ENCODE measurements around the gene PAFAH1B2. TPM values are rescaled to one million over a fixed set of nuclear protein-coding genes. Genes with fewer than 3 reads are reported as not detected.
"Not testable (repeated sequence)": the region's sequence is repeated elsewhere in the genome, so short reads cannot be mapped to it uniquely, and the experiment has no call there.

Gene PAFAH1B2
- total RNA-seq, 1 experiment from 2014 or later = 88.4 TPM

DNA sequence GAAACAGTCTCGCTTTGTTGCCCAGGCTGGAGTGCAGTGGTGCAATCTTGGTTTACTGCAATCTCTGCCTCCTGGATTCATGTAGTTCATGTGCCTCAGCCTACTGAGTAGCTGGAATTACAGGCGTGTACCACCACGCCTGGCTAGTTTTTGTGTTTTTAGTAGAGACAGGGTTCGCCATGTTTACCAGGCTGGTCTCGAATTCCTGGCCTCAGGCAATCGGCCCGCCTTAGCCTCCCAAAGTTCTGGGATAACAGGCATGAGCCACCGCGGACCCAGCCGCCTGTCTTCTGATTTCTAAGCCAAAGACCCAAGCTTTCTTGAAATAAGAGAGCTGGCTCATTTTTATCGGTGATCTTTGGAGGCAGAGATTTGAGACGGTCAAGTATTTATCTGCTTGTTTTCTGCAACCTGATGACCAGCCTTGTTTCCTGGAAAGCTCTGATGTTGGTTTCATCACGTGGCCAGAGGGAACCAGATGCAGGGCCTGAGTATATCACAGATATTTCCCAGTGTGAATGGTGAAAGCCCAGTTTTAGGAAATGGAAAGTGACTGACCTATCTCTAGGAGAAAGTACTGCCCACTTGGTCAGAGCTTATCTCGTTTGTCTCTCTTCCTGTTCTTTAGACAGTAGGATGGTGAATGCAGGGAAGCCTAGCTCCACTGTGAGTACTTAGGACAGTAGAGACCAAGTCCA lies 28.8 kb downstream of the PAFAH1B2 start:
- DNase-seq (ENCODE audit: low spot score) = no peak

DNA sequence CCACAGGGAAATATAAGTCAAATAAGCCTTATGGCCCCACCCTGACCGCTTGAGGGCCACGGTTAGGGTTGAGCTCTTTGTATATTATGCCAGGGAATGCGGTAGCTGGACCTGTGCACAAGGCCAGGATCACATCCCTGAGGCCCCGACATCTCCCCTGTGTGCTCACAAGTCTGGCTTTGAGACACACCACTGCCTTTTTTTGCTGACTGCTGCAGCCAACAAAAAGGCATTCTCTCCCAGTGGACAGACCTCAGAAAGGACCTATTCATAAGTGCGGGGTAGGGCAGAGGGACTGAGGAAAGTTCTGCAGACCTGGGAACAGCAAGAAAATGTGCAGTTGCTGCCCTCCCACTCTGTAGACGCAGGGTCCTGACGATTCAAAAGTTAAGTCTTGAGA lies 31.0 kb downstream of the PAFAH1B2 start:
- no peak for DNase-seq (ENCODE audit: low spot score)

DNA sequence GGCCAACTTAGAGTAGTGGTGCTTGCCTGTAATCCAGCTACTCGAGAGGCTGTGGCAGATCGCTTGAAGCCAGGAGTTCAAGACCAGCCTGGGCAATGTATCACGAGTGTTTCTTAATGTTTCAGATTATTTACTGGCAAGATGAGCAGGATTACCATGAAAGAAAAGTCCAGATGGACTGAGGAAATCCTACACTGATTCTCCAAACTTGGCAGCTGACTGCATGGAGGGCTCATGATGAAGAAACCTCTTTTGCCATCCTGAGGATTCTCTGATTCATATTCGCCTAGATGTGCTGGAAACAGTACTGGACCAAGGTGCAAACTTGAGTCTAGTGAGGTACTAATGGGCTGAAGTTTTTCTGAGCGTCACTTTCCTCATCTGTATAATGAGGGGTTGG lies 31.7 kb downstream of the PAFAH1B2 start:
- DNase-seq (ENCODE audit: low spot score) = no peak

DNA sequence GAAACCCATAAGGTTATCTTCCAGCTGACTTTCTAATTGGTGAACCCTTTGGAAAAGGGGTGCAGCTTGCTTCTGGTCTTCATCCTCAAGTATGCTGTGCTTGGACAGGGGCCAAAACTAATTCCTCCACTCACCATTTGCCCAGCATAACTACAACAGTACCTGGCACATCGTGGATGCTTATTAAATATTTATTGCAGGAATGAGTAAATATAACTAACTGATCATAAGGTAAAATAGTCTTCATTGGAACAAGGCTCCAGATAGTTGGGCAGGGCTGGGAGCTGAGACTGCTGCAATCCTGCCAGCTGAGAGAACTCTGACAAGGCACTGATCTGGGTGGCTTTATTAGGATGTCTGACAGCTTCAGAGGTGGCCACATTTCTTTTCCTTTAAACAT lies 32.1 kb downstream of the PAFAH1B2 start:
- DNase-seq (ENCODE audit: low spot score) = peak; percentile 34

DNA sequence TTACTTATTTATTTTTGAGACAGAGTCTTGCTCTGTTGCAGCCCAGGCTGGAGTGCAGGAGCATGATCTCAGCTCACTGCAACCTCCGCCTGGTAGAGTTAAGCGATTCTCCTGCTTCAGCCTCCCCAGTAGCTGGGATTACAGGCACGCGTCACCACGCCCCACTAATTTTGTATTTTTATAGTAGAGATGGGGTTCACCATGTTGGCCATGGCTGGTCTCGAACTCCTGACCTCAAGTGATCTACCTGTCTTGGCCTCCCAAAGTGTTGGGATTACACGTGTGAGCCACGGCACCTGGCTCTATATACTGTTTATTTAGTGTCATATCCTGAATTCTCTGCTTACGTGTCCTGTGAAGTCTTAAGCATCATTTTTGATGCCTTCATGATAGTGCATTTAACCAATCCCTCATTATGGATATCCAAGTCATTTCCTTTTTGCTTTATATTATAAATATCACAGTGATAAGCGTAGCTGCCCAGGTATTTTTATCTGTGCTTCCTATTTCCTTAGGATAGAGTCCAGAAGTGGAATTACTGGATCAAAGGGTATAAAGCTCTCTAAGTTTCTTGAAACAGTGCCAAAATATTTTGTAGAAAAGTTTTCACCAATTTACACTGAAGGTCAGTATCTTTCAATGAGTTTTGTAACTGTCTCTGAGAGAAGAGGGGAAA lies 33.6 kb downstream of the PAFAH1B2 start:
- DNase-seq (ENCODE audit: low spot score) = peak; percentile 62

DNA sequence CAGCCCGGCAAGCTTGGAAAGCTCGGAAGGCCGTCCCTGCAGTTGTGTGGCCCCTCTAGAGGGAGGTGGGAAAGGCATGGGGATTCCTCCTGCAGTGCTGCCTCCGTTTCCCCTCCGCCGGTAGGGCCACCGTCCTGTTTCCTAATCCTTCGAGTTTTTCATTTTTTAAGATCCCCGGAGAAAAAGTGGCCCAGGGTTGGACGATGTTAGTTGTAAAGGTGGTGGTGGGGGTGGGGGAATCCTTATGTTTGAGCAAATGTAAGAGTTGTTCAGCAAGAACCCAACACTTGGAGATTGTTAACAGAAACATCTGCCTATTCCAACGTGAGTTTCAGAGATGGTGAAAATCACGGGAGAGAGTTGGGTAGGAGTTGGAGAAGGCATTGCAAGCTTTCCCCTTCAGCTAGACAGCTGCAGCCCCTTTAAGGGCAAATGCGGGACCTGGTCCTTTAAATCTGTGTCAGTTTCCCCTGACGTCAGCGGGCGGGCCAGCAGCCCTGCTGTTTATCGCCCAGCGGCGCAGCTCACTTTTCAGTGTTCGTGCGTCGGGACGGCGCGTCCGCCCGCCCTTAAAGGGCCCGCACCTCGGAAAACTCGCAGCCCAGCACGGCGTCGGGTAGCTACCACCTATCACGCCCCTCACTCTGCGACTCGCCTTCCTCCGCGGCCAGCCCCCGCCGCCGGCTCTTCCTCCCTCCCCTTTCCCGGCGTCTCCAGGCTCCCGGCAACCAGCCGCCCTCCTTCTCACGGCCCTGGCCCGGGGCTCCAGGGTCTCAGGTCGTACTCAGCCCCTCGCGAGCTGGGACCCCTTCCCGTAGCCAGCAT lies 34.3 kb downstream of the PAFAH1B2 start, which contains the start of gene SIDT2:
TSS of gene SIDT2 (plus strand) at position 534 of the 825 bp plus-strand sequence. CDS start 521 bp downstream, outside the sequence.
- peak; percentile 94 for DNase-seq (ENCODE audit: low spot score)

DNA sequence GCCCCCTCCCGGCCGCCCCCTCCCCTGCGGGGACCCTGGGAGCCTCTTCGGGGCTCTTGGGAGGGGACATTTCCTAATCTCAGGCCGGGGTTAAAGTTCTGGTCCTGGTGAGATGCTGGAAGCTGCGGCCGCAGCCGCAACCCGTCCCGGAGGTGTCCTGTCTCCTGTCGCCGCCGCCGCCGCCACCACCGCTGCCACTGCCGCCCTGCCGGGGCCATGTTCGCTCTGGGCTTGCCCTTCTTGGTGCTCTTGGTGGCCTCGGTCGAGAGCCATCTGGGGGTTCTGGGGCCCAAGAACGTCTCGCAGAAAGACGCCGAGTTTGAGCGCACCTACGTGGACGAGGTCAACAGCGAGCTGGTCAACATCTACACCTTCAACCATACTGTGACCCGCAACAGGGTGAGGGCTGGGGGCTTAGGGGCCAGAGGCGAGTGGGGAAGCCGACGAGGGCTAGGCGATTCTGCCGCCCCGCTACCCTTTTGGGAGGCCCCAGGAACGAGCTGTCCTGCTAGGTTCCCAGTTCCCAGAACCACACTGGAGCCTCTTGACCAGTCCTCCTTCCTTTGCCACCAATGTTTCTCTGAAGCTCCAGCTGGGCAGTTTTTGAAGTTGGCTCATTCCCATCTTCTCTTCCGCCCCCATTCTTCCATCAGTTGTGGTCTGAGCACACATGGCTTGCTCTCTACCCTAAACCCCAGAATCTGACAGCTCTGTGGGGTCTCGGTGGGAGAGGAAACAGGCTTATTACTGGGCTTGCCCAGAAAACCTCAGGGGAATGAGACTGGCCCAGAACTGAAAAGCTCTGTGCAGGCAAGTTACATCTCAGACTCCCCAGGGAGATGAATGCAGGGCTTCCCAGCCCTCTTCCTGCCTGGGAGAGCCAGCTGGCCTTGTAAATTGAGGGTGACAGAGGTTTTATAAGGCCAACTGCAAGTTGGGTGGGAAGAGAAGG lies 35.2 kb downstream of the PAFAH1B2 start:
- DNase-seq (ENCODE audit: low spot score) = peak; percentile 55

DNA sequence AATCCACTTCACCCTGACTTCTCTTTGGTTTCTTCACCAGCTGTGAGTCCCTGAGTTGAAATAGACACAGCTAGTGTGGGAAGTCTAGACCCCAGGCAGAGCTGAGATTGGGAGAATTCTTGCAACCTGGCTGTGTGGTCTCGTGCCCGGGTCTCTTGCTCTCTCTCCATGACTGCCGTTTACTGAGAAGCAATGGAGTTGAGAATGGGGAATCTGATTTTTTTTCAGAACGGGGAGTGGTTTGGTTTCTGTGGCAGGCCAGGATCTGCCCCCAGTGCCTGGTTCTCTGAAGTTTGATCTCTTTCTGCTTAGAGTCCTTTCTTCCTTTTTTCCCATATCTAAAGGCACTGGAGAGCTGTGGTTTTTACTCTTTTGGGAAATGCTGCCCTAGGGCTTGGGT lies 35.9 kb downstream of the PAFAH1B2 start:
- DNase-seq (ENCODE audit: low spot score) = no peak

DNA sequence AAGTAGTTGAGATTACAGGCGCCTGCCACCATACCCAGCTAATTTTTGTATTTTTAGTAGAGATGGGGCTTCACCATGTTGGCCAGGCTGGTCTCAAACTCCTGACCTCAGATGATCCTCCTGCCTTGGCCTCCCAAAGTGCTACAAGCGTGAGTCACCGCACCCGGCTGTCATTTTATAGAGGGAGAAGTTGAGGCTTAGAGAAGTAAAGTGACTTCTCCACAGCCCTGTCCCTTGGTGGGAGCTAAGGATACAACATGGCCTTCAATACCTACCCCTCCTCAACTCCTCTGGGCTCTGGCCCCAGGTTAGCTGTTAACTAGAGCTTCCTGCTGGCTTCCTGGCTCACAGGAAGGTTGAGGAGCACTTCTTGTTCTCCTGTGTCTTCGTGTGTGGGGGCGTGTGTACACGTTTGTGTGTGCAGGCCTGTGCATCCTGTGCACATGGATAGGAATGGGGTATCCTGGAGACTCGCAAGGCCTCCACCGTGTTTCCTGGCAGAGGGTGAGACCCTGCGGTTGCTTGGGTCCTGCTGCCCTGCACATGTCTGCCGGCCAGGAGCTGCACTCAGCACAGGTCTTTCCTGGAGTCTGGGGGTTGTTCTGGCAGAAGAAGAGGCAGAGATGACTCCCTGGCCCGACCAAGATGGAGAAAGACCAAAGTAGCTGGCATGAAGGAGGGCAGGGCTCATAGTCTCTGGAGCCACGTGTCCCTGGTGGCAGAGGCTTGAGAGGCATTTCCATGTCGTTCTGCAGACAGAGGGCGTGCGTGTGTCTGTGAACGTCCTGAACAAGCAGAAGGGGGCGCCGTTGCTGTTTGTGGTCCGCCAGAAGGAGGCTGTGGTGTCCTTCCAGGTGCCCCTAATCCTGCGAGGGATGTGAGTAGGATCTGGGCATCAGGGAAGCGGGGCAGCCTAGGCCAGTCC lies 36.8 kb downstream of the PAFAH1B2 start:
- DNase-seq (ENCODE audit: low spot score) = peak; percentile 81

DNA sequence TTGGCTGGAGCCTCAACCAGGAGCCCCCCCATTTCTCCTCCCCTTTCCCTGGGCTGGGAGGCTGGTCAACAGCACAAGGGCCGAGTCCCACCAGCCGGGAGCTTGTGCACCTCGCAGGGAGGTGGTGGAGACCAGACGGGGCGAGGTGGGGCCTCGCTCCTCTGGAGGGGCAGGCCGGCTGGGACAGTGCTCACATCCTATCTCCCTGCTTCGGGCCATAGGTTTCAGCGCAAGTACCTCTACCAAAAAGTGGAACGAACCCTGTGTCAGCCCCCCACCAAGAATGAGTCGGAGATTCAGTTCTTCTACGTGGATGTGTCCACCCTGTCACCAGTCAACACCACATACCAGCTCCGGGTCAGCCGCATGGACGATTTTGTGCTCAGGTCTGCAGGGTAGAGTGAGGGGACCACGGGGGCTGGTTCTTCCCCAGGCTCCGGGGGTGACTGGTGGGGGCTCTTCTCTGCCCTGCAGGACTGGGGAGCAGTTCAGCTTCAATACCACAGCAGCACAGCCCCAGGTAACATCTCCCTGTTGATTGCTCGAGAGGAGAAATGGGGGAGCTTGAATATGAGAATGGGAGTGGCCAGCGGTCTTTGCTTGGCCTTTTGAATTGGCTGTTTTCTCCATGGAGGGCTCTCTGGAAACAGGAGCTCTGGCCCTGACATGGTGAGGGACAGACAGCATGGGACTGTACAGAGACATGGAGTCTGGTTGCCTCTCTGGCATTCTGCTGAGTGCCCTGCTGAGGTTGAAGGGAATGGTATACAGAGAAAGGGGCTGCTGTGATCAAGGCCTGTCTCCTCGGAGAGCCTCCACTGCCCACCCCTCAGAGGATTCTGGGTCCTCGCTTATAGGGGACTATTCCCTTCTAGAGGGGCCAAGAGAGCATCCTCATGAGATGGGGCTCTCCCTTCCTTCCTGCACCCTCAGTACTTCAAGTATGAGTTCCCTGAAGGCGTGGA lies 37.8 kb downstream of the PAFAH1B2 start:
- DNase-seq (ENCODE audit: low spot score) = no peak

DNA sequence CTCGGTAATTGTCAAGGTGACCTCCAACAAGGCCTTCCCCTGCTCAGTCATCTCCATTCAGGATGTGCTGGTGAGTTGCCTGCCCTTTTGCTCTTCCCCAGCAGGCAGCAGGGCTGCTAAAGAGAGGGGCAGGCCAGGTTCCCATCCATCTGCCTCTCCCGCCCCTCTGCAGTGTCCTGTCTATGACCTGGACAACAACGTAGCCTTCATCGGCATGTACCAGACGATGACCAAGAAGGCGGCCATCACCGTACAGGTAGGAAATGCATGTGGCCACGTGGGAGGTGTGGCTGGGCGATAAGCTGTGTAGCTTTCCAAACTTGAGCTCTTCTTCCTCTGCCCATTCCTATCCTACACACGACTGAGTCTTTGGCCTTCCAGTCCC lies 38.5 kb downstream of the PAFAH1B2 start:
- DNase-seq (ENCODE audit: low spot score) = no peak

DNA sequence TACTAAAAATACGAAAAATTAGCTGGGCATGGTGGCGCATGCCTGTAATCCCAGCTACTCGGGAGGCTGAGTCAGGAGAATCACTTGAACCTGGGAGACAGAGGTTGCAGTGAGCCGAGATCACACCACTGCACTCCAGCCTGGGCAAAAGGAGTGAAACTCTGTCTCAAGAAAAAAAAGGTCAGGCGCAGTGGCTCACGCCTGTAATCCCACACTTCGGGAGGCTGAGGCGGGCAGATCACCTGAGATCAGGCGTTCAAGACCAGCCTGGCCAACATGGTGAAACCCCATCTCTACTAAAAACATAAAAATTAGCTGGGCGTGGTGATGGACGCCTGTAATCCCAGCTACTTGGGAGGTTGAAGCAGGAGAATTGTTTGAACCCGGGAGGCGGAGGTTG lies 39.1 kb downstream of the PAFAH1B2 start:
- not testable (repeated sequence) for DNase-seq (ENCODE audit: low spot score)

DNA sequence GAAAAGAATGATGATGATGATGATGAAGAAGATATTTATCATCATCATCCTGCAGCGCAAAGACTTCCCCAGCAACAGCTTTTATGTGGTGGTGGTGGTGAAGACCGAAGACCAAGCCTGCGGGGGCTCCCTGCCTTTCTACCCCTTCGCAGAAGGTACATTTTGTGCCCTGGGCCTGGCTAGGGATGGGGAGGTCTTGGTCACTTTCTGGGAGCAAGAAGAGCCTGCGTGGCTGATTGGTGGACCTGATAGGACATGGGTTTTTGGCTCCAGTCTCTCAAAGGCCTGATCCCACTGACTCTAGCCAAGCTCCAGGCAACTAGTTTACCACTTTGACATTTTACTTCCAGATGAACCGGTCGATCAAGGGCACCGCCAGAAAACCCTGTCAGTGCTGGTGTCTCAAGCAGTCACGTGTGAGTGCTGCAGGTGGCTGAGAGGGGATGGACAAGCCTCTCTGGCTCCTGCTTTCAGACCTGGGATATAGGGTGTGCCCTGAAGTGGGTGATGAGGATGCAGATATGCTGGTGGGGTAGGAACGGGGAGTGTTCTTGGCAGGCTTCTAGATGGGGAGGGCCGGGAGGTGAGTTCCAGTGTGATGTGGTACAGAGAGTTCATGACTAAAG lies 39.8 kb downstream of the PAFAH1B2 start:
- no peak for DNase-seq (ENCODE audit: low spot score)

DNA sequence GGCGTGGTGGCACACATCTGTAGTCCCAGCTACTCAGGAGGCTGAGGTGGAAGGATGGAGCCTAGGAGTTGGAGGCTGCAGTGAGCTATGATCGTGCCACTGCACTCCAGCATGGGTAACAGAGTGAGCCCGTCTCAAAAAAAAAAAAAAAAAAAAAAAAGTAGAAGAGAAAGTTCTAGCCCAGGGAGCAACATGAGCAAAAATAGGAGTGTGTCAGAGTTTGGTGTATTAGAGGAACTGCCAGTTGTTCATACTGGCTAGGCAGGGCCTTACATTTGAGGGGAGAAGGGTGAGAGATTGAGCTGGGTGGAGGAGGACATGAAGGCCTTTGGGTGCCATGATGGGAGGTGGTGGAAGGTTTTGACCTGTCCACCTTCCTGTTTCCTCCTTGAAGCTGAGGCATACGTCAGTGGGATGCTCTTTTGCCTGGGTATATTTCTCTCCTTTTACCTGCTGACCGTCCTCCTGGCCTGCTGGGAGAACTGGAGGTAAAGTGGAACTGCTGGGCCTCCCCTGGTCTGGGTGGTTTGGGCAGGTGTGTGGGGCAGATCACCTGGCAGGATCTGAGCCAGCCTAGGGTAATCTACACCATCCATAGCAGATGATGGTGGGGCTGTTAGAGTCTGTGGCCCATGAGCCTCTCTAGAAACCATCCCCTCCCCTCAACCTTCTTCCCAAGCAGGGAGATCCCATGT lies 41.8 kb downstream of the PAFAH1B2 start:
- no peak for DNase-seq (ENCODE audit: low spot score)

DNA sequence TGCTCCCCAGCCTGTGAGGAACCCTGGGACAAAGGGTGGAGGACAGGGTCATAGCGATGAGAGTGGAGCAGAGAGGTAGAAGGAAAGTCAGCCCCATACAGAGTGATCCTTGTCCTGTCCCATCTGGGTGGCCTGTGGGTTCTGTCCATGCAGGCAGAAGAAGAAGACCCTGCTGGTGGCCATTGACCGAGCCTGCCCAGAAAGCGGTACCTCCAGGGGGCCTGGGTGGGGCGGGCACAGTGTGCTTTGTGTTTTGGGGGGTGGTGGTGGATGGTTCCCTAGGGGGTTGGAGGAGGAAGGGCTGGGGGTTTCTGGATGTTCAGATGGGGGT lies 42.3 kb downstream of the PAFAH1B2 start:
- no peak for DNase-seq (ENCODE audit: low spot score)

DNA sequence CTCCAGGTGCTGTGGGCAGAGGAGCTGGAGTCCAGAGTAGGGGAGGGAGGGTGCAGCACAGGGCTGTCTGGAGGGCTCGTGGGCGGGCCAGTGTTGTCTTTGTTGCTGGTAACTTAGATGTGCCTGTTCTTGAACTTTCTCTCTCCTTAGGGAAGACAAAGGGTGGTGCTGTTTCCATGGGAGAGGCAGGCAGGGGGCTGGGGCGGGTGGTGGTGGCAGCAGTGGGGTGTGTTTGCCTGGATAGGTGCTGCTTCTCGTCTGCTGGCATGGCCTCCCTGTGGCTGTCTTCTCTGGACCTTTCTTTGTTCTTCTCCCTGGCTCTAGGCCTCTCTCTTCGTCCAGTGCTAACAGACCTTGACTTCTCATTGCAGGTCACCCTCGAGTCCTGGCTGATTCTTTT lies 42.9 kb downstream of the PAFAH1B2 start:
- peak; percentile 69 for DNase-seq (ENCODE audit: low spot score)

DNA sequence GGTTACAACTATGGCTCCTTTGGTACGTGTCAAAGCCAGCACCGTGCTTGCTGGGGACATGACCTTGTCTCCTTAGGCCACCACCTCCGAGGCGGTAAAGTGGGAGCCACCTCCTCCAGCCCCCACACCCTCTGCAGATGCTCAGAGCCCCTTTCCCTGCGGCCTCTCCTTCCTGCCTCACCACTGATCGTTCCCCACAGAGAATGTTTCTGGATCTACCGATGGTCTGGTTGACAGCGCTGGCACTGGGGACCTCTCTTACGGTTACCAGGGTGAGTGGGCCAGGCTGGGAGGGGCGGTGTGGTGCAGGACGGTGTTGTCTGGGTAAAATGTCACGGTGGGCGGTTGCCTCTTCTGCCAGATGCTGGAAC lies 43.3 kb downstream of the PAFAH1B2 start:
- DNase-seq (ENCODE audit: low spot score) = no peak

Data from HT-29 (cell line).